ENCODE measurements around the gene LTBP3. TPM values are rescaled to one million over a fixed set of nuclear protein-coding genes. Genes with fewer than 3 reads are reported as not detected.

LTBP3 gene
- total and polyA plus RNA-seq, 9 of the 15 experiments (the other 6 are each of a cell fraction or from before 2014, with no cell fraction given): 0.06 to 20.5 (median 4.8) TPM

DNA sequence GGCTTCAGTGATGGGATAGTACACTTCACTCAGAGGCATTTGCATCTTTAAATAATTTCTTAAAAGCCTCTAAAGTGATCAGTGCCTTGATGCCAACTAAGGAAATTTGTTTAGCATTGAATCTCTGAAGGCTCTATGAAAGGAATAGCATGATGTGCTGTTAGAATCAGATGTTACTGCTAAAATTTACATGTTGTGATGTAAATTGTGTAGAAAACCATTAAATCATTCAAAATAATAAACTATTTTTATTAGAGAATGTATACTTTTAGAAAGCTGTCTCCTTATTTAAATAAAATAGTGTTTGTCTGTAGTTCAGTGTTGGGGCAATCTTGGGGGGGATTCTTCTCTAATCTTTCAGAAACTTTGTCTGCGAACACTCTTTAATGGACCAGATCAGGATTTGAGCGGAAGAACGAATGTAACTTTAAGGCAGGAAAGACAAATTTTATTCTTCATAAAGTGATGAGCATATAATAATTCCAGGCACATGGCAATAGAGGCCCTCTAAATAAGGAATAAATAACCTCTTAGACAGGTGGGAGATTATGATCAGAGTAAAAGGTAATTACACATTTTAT lies 54.7 kb downstream of the LTBP3 start (continued):
- TF ChIP-seq MECOM (CRISPR knock-in tag; IDR thresholded peaks at IDR 0.05) (no peak), HNRNPK (IDR thresholded peaks at IDR 0.05; ENCODE audit: low read depth, low read length, poor library complexity, severe bottlenecking) (peak; percentile 45), SPI1 (IDR thresholded peaks at IDR 0.05; ENCODE audit: borderline replicate concordance, low read depth, low read length) (no peak), GABPB2 (CRISPR knock-in tag; conservative IDR thresholded peaks at IDR 0.05) (no peak), HEY1 (CRISPR knock-in tag; IDR thresholded peaks at IDR 0.05; ENCODE audit: borderline replicate concordance) (peak; percentile 64; the same call in 1 of the 2 replicates), ADNP (tag; IDR thresholded peaks at IDR 0.05) (no peak), RFX1 (IDR thresholded peaks at IDR 0.05) (no peak), RBFOX2 (IDR thresholded peaks at IDR 0.05; ENCODE audit: low read depth, low read length) (peak; percentile 57), ZNF280B (CRISPR knock-in tag; IDR thresholded peaks at IDR 0.05) (no peak), CSDE1 (IDR thresholded peaks at IDR 0.05) (peak in 1 of 2 experiments; percentile 22; a peak in 1 of 4 replicates), MEF2D (tag; conservative IDR thresholded peaks at IDR 0.05; ENCODE audit: low read depth) (no peak), HNRNPLL (IDR thresholded peaks at IDR 0.05; ENCODE audit: low read depth, low read length, poor library complexity, severe bottlenecking) (no peak), MTF1 (CRISPR knock-in tag; IDR thresholded peaks at IDR 0.05; ENCODE audit: borderline replicate concordance) (no peak), CHD1 (IDR thresholded peaks at IDR 0.05; ENCODE audit: low read length) (no peak), COPS2 (conservative IDR thresholded peaks at IDR 0.05) (no peak), BCLAF1 (IDR thresholded peaks at IDR 0.05; ENCODE audit: borderline replicate concordance in 1 of 2, control insufficient read depth in 1 of 2, low read depth in 2 of 2, low read length in 1 of 2) (0 out of 4 replicates have a peak, but pooled peaks of 1 of the 2 experiments have one; percentile 70), SP2 (IDR thresholded peaks at IDR 0.05; ENCODE audit: extremely low read depth, low read depth, low read length, poor library complexity, severe bottlenecking) (no peak)
- TF ChIP-seq, protein P1, sequence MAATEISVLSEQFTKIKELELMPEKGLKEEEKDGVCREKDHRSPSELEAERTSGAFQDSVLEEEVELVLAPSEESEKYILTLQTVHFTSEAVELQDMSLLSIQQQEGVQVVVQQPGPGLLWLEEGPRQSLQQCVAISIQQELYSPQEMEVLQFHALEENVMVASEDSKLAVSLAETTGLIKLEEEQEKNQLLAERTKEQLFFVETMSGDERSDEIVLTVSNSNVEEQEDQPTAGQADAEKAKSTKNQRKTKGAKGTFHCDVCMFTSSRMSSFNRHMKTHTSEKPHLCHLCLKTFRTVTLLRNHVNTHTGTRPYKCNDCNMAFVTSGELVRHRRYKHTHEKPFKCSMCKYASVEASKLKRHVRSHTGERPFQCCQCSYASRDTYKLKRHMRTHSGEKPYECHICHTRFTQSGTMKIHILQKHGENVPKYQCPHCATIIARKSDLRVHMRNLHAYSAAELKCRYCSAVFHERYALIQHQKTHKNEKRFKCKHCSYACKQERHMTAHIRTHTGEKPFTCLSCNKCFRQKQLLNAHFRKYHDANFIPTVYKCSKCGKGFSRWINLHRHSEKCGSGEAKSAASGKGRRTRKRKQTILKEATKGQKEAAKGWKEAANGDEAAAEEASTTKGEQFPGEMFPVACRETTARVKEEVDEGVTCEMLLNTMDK (IDR thresholded peaks at IDR 0.05; ENCODE audit: borderline replicate concordance, insufficient read depth, low read depth, low read length, poor library complexity, severe bottlenecking): no peak
- TF ChIP-seq, protein P2, sequence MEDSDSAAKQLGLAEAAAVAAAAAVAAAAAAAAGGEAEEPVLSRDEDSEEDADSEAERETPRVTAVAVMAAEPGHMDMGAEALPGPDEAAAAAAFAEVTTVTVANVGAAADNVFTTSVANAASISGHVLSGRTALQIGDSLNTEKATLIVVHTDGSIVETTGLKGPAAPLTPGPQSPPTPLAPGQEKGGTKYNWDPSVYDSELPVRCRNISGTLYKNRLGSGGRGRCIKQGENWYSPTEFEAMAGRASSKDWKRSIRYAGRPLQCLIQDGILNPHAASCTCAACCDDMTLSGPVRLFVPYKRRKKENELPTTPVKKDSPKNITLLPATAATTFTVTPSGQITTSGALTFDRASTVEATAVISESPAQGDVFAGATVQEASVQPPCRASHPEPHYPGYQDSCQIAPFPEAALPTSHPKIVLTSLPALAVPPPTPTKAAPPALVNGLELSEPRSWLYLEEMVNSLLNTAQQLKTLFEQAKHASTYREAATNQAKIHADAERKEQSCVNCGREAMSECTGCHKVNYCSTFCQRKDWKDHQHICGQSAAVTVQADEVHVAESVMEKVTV (CRISPR knock-in tag; IDR thresholded peaks at IDR 0.05): no peak
